K562 (cell line): ENCODE measurements around the gene MBOAT1.

Source experiments
- E2F1 ChIP-seq: sonication (generic); formaldehyde crosslinking; IDR thresholded peaks from 2 replicates; pipeline ENCODE4 v1.8.1; 2023; ENCODE audit warnings: mild to moderate bottlenecking, missing genetic modification reagents, moderate library complexity
- GABPA ChIP-seq: fragments of 200-800 bp; sonication (Bioruptor generic); conservative IDR thresholded peaks from 2 replicates; pipeline ENCODE4 v1.6.1; 2016; ENCODE audit warnings: low read depth, missing genetic modification characterization, missing compliant biosample characterization
- GATA2 ChIP-seq: sonication (generic); formaldehyde crosslinking; IDR thresholded peaks from 2 replicates; pipeline ENCODE4 v1.4.0; 2020; ENCODE audit warnings: mild to moderate bottlenecking, missing genetic modification reagents
- LEF1 ChIP-seq: fragments of 450-650 bp; IDR thresholded peaks from 2 replicates; pipeline ENCODE4 v1.6.1; 2016; ENCODE audit warnings: mild to moderate bottlenecking
- POLR2A ChIP-seq: fragments of 450-650 bp; conservative IDR thresholded peaks from 2 replicates; pipeline ENCODE4 v1.6.1; 2016
- POLR2AphosphoS5 ChIP-seq: IDR thresholded peaks from 2 replicates; pipeline ENCODE4 v1.6.1; 2011; ENCODE audit warnings: mild to moderate bottlenecking, low read depth, low read length, moderate library complexity; ENCODE audit not compliant: control insufficient read depth, insufficient read depth
- PRPF4 ChIP-seq: fragments of 200-400 bp; formaldehyde crosslinking; IDR thresholded peaks from one replicate; pipeline ENCODE4 v1.6.1; 2017; ENCODE audit warnings: low read length, low read depth, mild to moderate bottlenecking; ENCODE audit not compliant: insufficient read depth, poor library complexity, severe bottlenecking
- TCF3 ChIP-seq: sonication (generic); formaldehyde crosslinking; IDR thresholded peaks from 2 replicates; pipeline ENCODE4 v1.4.0; 2020; ENCODE audit warnings: mild to moderate bottlenecking, missing genetic modification reagents
- TCF7 ChIP-seq: sonication (generic); IDR thresholded peaks from 2 replicates; pipeline ENCODE4 v1.6.1; 2016; ENCODE audit warnings: antibody characterized with exemption, borderline replicate concordance
- ZNF318 ChIP-seq, 2 experiments: fragments of 450-650 bp; IDR thresholded peaks; 2 replicates each; pipeline ENCODE4 v1.6.1; 2016; ENCODE audit warnings: mild to moderate bottlenecking in 2 of 2, borderline replicate concordance in 1 of 2, low read depth in 1 of 2, moderate library complexity in 1 of 2

- no peak for TF ChIP-seq POLR2A
- TF ChIP-seq E2F1 (CRISPR knock-in tag) = no peak
- TF ChIP-seq GABPA (tag) = no peak
- no peak for TF ChIP-seq GATA2 (CRISPR knock-in tag)
- no peak for TF ChIP-seq PRPF4
- TF ChIP-seq POLR2AphosphoS5 = no peak
- TF ChIP-seq LEF1 = no peak
- TF ChIP-seq TCF3 (CRISPR knock-in tag) = no peak
- TF ChIP-seq TCF7 = no peak
- TF ChIP-seq ZNF318 (IDR thresholded peaks at IDR 0.05; ENCODE audit: borderline replicate concordance in 1 of 2, low read depth in 1 of 2) = no peak
Measured at GRCh38 chr6:20104696-20105095, 107.6 kb downstream of the MBOAT1 start.
